ENCODE data around the gene RD3L. TPM values are rescaled to one million over a fixed set of nuclear protein-coding genes. Genes with fewer than 3 reads are reported as not detected.
"Not testable (repeated sequence)": the region's sequence is repeated elsewhere in the genome, so short reads cannot be mapped to it uniquely, and the experiment has no call there.

Gene RD3L
- not detected in 3 replicates for total RNA-seq
- long read RNA-seq = 0 reads

DNA sequence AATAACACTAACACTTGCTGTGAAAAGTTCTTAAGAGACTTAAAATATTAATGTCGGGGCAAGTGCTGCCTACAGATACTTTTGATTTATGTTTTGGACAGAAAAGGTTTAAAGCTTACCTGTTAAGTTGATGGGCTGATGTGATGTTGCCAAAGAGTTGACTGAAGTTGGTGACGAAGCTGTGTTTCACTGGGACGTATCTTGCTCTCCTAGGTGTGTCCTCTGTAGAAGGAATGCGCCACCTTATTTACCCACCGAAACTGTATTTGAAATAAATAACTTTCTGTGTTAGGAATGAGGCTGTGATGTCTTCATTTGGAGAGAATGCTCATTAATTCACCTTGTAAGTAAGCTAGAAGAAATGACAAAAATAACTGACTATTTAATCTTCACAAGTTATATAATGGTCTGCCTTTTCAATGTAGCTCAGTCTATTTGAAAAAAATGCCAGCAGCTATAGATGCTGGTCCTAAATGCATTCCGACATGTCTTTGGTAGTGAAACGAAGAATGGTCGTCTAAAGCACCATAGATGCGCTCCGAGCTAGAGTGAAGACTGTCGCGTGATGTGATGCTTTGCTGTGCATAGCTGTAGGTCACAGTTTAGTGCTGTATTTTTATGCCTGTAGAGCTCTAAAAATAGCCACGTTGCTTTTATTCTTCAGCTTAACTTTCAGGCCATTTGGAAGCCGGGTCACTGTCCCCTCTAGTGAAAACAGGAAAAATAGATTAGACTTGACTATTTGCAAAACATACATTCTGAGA lies at the start of gene RD3L:
TSS of gene RD3L (minus strand) at position 557 of the 764 bp plus-strand sequence. CDS start 834 bp downstream, outside the sequence.
- no peak for TF ChIP-seq CTCF (IDR thresholded peaks at IDR 0.05)
- H3K9me3 Mint-ChIP-seq (ENCODE audit: low read depth) = peaks cover 8% of the 10 kb centered on the region
- no peak within 1 kb of the TSS for H3K27ac Mint-ChIP-seq (ENCODE audit: unreplicated experiment)
- peaks cover 4% of the 10 kb centered on the region for H3K36me3 Mint-ChIP-seq (ENCODE audit: low read depth)
- H3K4me1 Mint-ChIP-seq (ENCODE audit: low read depth) = no peaks in the 10 kb centered on the region
- peaks cover 54% of the 10 kb centered on the region for H3K27me3 Mint-ChIP-seq (ENCODE audit: low read depth)
- DNase-seq (ENCODE audit: low spot score) = no peak
- H3K4me3 Mint-ChIP-seq (ENCODE audit: unreplicated experiment) = no peak within 1 kb of the TSS

DNA sequence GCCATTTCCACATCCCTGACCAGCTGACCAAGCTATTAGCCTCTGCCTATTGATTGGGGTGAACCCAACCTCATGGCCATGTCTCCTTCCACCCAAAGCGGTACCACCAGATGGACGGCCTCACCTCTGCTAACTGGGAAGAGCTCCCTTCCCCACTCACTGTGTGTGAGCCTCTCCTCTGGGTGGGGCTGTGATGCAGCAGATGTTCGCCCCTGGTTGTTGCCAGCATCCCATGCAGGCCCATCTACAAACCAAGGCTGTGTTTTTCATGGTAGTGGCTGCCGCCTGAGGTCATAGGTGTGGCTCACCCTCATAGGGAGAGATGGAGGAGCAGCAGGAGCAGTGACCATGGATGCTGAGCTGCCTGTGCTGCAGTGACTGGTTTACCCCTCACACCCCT lies 47.6 kb upstream of the RD3L start:
- Mint-ChIP-seq H3K4me1 (ENCODE audit: low read depth) (no peaks in the 10 kb centered on the region), H3K36me3 (ENCODE audit: low read depth) (peaks cover 6% of the 10 kb centered on the region), H3K27me3 (ENCODE audit: low read depth) (peaks cover 52% of the 10 kb centered on the region), H3K4me3 (ENCODE audit: unreplicated experiment) (no peak overlapping the region), H3K27ac (ENCODE audit: unreplicated experiment) (no peak overlapping the region), H3K9me3 (ENCODE audit: low read depth) (peaks cover 20% of the 10 kb centered on the region)
- no peak for TF ChIP-seq CTCF (IDR thresholded peaks at IDR 0.05)
- DNase-seq (ENCODE audit: low spot score) = no peak

- Mint-ChIP-seq H3K36me3 (ENCODE audit: low read depth) (peaks cover 6% of the 10 kb centered on the region), H3K27ac (ENCODE audit: unreplicated experiment) (no peak overlapping the region), H3K4me3 (ENCODE audit: unreplicated experiment) (no peak overlapping the region), H3K27me3 (ENCODE audit: low read depth) (peaks cover 58% of the 10 kb centered on the region), H3K4me1 (ENCODE audit: low read depth) (no peaks in the 10 kb centered on the region), H3K9me3 (ENCODE audit: low read depth) (peaks cover 20% of the 10 kb centered on the region)
- no peak for DNase-seq (ENCODE audit: low spot score)
- TF ChIP-seq CTCF (IDR thresholded peaks at IDR 0.05) = no peak
These were observed 46.7 kb upstream of the RD3L start for GRCh38 chr14:103989034-103989433.

- no peak overlapping the region for H3K27ac Mint-ChIP-seq (ENCODE audit: unreplicated experiment)
- DNase-seq (ENCODE audit: low spot score) = no peak
- no peak overlapping the region for H3K4me3 Mint-ChIP-seq (ENCODE audit: unreplicated experiment)
- H3K36me3 Mint-ChIP-seq (ENCODE audit: low read depth) = peaks cover 5% of the 10 kb centered on the region
- peaks cover 14% of the 10 kb centered on the region for H3K9me3 Mint-ChIP-seq (ENCODE audit: low read depth)
- H3K4me1 Mint-ChIP-seq (ENCODE audit: low read depth) = no peaks in the 10 kb centered on the region
- H3K27me3 Mint-ChIP-seq (ENCODE audit: low read depth) = peaks cover 49% of the 10 kb centered on the region
- TF ChIP-seq CTCF (IDR thresholded peaks at IDR 0.05) = no peak
These were observed 41.9 kb upstream of the RD3L start for GRCh38 chr14:103984196-103984595.

GRCh38 chr14:103980623-103981238 lies 38.4 kb upstream of the RD3L start:
- H3K4me1 Mint-ChIP-seq (ENCODE audit: low read depth); H3K4me3 Mint-ChIP-seq (ENCODE audit: unreplicated experiment): not testable (repeated sequence)

More at GRCh38 chr14:103980623-103981238, 38.4 kb upstream of the RD3L start:
- peak; percentile 86 for TF ChIP-seq CTCF (IDR thresholded peaks at IDR 0.05)
- not testable (repeated sequence) for H3K27ac Mint-ChIP-seq (ENCODE audit: unreplicated experiment); DNase-seq (ENCODE audit: low spot score); H3K36me3 Mint-ChIP-seq (ENCODE audit: low read depth)
- H3K27me3 Mint-ChIP-seq (ENCODE audit: low read depth) = peaks cover 35% of the 10 kb centered on the region
- peaks cover 11% of the 10 kb centered on the region for H3K9me3 Mint-ChIP-seq (ENCODE audit: low read depth)
